ENCODE measurements around the gene ZNF878. TPM values are rescaled to one million over a fixed set of nuclear protein-coding genes. Genes with fewer than 3 reads are reported as not detected.

The ZNF878 gene
- under 1 TPM; 0.20 to 0.26 TPM for total RNA-seq

GRCh38 chr19:12052497-12053169, at the start of gene ZNF878:
Gene ZNF878 (minus strand): TSS chr19:12052961. CDS start chr19:12052801, 160 bp downstream.
- H3K27ac ChIP-seq: peak within 1 kb of the TSS; percentile 65 to 68
- no peaks in the 10 kb centered on the region for H3K9me3 ChIP-seq
- H3K36me3 ChIP-seq: no peaks in the 10 kb centered on the region
- H3K4me1 ChIP-seq: peaks cover 0 to 13% of the 10 kb centered on the region in 2 donors
- H3K27me3 ChIP-seq: no peaks in the 10 kb centered on the region
- peak; percentile 91 for DNase-seq (ENCODE audit: low spot score)
- H3K4me3 ChIP-seq: peak within 1 kb of the TSS; percentile 58 to 77
- peak in 1 of 2 donors; percentile 30 for TF ChIP-seq CTCF (IDR thresholded peaks at IDR 0.05)

GRCh38 chr19:12098040-12098439, 45.3 kb upstream of the ZNF878 start:
- peaks cover 0 to 3% of the 10 kb centered on the region in 2 donors for H3K4me1 ChIP-seq
- H3K27me3 ChIP-seq: no peaks in the 10 kb centered on the region
- no peak for TF ChIP-seq CTCF (IDR thresholded peaks at IDR 0.05)

GRCh38 chr19:12095111-12095790, 42.5 kb upstream of the ZNF878 start:
- Histone ChIP-seq H3K36me3 (no peaks in the 10 kb centered on the region), H3K9me3 (no peaks in the 10 kb centered on the region), H3K27ac (no peak overlapping the region), H3K27me3 (no peaks in the 10 kb centered on the region), H3K4me3 (no peak overlapping the region), H3K4me1 (peaks cover 0 to 8% of the 10 kb centered on the region in 2 donors)
- no peak for TF ChIP-seq CTCF (IDR thresholded peaks at IDR 0.05)
- no peak for DNase-seq (ENCODE audit: low spot score)

More at GRCh38 chr19:12098040-12098439, 45.3 kb upstream of the ZNF878 start:
- Histone ChIP-seq H3K9me3 (no peaks in the 10 kb centered on the region), H3K27ac (no peak overlapping the region), H3K4me3 (no peak overlapping the region), H3K36me3 (no peaks in the 10 kb centered on the region)
- DNase-seq (ENCODE audit: low spot score): no peak

- TF ChIP-seq CTCF (IDR thresholded peaks at IDR 0.05): no peak
- no peaks in the 10 kb centered on the region for H3K27me3 ChIP-seq
- H3K27ac ChIP-seq: no peak overlapping the region
- no peaks in the 10 kb centered on the region for H3K9me3 ChIP-seq
- H3K4me3 ChIP-seq: no peak overlapping the region
- DNase-seq (ENCODE audit: low spot score): no peak
- no peaks in the 10 kb centered on the region for H3K36me3 ChIP-seq
- peaks cover 0 to 8% of the 10 kb centered on the region in 2 donors for H3K4me1 ChIP-seq
Observed at GRCh38 chr19:12093777-12094176, 41.0 kb upstream of the ZNF878 start.

- no peak for DNase-seq (ENCODE audit: low spot score)
- Histone ChIP-seq H3K36me3 (no peaks in the 10 kb centered on the region), H3K27ac (peak overlapping the region in 1 of 2 donors; percentile 75), H3K4me1 (peaks cover 0 to 8% of the 10 kb centered on the region in 2 donors), H3K4me3 (peak overlapping the region; percentile 53 to 76), H3K27me3 (no peaks in the 10 kb centered on the region), H3K9me3 (no peaks in the 10 kb centered on the region)
- no peak for TF ChIP-seq CTCF (IDR thresholded peaks at IDR 0.05)
Observed at GRCh38 chr19:12092956-12093355, 40.2 kb upstream of the ZNF878 start.
